Hindlimb muscle (tissue), 1 donor: ENCODE results near the gene NUTM1. TPM values are rescaled to one million over a fixed set of nuclear protein-coding genes. Genes with fewer than 3 reads are reported as not detected.

ENCODE experiments used
- polyA plus RNA-seq: library from polyadenylated mRNA; unstranded; fragments of 120-200 nt; gene quantifications from one replicate; pipeline ENCODE4 v1.2.1, GENCODE V29; 2013; ENCODE audit not compliant: insufficient read length

The NUTM1 gene
- polyA plus RNA-seq, 1 donor, result not detected

Other genes with a start within 250 kb of the NUTM1 start
- 46.7 TPM for gene EMC7, start 241.5 kb upstream of the NUTM1 start, polyA plus RNA-seq
- 1.9 TPM for gene PGBD4, start 241.2 kb upstream of the NUTM1 start, polyA plus RNA-seq
- 107 TPM for gene KATNBL1, start 133.2 kb upstream of the NUTM1 start, polyA plus RNA-seq
- gene EMC4, start 118.3 kb upstream of the NUTM1 start, polyA plus RNA-seq, result 69.2 TPM
- 22.9 TPM for gene SLC12A6, start 5.5 kb upstream of the NUTM1 start, polyA plus RNA-seq
- 86.1 TPM for gene NOP10, start 179 bp upstream of the NUTM1 start, polyA plus RNA-seq
- gene LPCAT4, start 23.9 kb downstream of the NUTM1 start, polyA plus RNA-seq, result 40.1 TPM
- gene GOLGA8A, start 94.5 kb downstream of the NUTM1 start, polyA plus RNA-seq, result 57.9 TPM
- 41.4 TPM for gene GOLGA8B, start 240.3 kb downstream of the NUTM1 start, polyA plus RNA-seq